HEK293T (cell line): Measurements from ENCODE around the gene POP4.

ENCODE experiments used
- CTCF ChIA-PET: fragments of 350-600 bp; formaldehyde crosslinking; extraction: SDS; loops from one replicate; lab custom pipeline; 2021; ENCODE audit warnings: antibody characterized with exemption, inconsistent platforms; lab: Yijun Ruan, JAX
- POLR2A ChIA-PET: fragments of 350-600 bp; formaldehyde crosslinking; extraction: SDS; loops from one replicate; lab custom pipeline; 2020; ENCODE audit warnings: antibody characterized with exemption, inconsistent platforms; lab: Yijun Ruan, JAX
- DNase-seq: peaks from one replicate; pipeline ENCODE4 v3.0.0; 2012; ENCODE audit warnings: mixed read lengths; ENCODE audit errors: extremely low spot score
- ARNT ChIP-seq: fragments of 450-650 bp; IDR thresholded peaks from 2 replicates; pipeline ENCODE4 v1.6.1; 2017; ENCODE audit warnings: mild to moderate bottlenecking
- BHLHE40 ChIP-seq: fragments of 450-650 bp; IDR thresholded peaks from 2 replicates; pipeline ENCODE4 v1.6.1; 2016; ENCODE audit warnings: mild to moderate bottlenecking, moderate library complexity, borderline replicate concordance
- CTBP1 ChIP-seq: fragments of 450-650 bp; IDR thresholded peaks from 2 replicates; pipeline ENCODE4 v1.6.1; 2016; ENCODE audit warnings: borderline replicate concordance
- ELF4 ChIP-seq: fragments of 450-650 bp; IDR thresholded peaks from 2 replicates; pipeline ENCODE4 v1.6.1; 2017; ENCODE audit warnings: antibody characterized with exemption
- FOXA1 ChIP-seq: fragments of 450-650 bp; IDR thresholded peaks from 2 replicates; pipeline ENCODE4 v1.6.1; 2016; ENCODE audit warnings: mild to moderate bottlenecking
- FOXK2 ChIP-seq: fragments of 450-650 bp; IDR thresholded peaks from 2 replicates; pipeline ENCODE4 v1.6.1; 2016; ENCODE audit warnings: mild to moderate bottlenecking
- FOXM1 ChIP-seq: fragments of 450-650 bp; IDR thresholded peaks from 2 replicates; pipeline ENCODE4 v1.6.1; 2017; ENCODE audit warnings: mild to moderate bottlenecking, borderline replicate concordance
- HDGF ChIP-seq: fragments of 450-650 bp; IDR thresholded peaks from 2 replicates; pipeline ENCODE4 v1.6.1; 2017; ENCODE audit warnings: antibody characterized with exemption, borderline replicate concordance
- L3MBTL2 ChIP-seq: fragments of 450-650 bp; conservative IDR thresholded peaks from 2 replicates; pipeline ENCODE4 v1.6.1; 2016; ENCODE audit warnings: mild to moderate bottlenecking
- LEF1 ChIP-seq: fragments of 450-650 bp; IDR thresholded peaks from 2 replicates; pipeline ENCODE4 v1.6.1; 2017; ENCODE audit warnings: mild to moderate bottlenecking, borderline replicate concordance
- NFRKB ChIP-seq: fragments of 450-650 bp; IDR thresholded peaks from 2 replicates; pipeline ENCODE4 v1.6.1; 2016; ENCODE audit warnings: mild to moderate bottlenecking, moderate library complexity
- SP1 ChIP-seq: fragments of 450-650 bp; IDR thresholded peaks from 2 replicates; pipeline ENCODE4 v1.6.1; 2017
- SUZ12 ChIP-seq: fragments of 450-650 bp; IDR thresholded peaks from 2 replicates; pipeline ENCODE4 v1.6.1; 2016; ENCODE audit warnings: mild to moderate bottlenecking
- TARDBP ChIP-seq: fragments of 450-650 bp; IDR thresholded peaks from 2 replicates; pipeline ENCODE4 v1.6.1; 2016
- ZNF384 ChIP-seq: fragments of 450-650 bp; IDR thresholded peaks from 2 replicates; pipeline ENCODE4 v1.6.1; 2016
- TF ChIP-seq, protein P1 (sequence below): fragments of 450-650 bp; IDR thresholded peaks from 2 replicates; pipeline ENCODE4 v1.6.1; 2016

POP4 gene

DNA sequence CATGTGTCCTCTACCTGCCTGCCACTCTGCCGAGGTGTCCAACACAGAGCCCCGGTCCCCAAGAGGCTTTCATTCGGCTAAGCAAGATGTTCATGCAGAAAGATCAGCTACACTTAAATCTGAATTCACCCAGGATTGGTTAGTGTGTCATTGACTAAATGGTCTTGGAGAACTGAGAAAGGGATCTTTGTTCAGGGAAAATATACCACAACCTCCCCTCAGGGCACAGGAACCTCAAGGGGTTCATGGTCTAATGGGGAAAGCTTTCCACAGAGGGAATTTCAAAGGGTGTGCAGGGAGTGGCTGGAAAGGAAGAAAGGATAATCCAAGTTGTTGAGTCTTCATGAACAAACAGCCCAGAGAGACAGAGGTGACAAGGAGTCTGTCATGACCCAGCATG lies 14.4 kb upstream of the POP4 start:
- DNase-seq: no peak
- no peak for TF ChIP-seq HDGF
- TF ChIP-seq, protein P1, sequence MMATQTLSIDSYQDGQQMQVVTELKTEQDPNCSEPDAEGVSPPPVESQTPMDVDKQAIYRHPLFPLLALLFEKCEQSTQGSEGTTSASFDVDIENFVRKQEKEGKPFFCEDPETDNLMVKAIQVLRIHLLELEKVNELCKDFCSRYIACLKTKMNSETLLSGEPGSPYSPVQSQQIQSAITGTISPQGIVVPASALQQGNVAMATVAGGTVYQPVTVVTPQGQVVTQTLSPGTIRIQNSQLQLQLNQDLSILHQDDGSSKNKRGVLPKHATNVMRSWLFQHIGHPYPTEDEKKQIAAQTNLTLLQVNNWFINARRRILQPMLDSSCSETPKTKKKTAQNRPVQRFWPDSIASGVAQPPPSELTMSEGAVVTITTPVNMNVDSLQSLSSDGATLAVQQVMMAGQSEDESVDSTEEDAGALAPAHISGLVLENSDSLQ: no peak
- no peak for TF ChIP-seq ELF4
- no peak for TF ChIP-seq NFRKB
- no peak for TF ChIP-seq FOXK2
- TF ChIP-seq ZNF384: no peak
- no peak for TF ChIP-seq FOXA1
- TF ChIP-seq TARDBP: no peak
- TF ChIP-seq FOXM1: no peak
- TF ChIP-seq SUZ12: no peak
- no peak for TF ChIP-seq ARNT
- TF ChIP-seq LEF1: no peak
- TF ChIP-seq BHLHE40: no peak
- TF ChIP-seq CTBP1: no peak
- no peak for TF ChIP-seq L3MBTL2
- TF ChIP-seq SP1: no peak
- CTCF ChIA-PET: no interaction called here
- POLR2A ChIA-PET: interaction anchor here (1.0 kb wide), 1 partner anchor 15 kb away, joined by 3 read pairs; the partner anchor contains the start of gene POP4

DNA sequence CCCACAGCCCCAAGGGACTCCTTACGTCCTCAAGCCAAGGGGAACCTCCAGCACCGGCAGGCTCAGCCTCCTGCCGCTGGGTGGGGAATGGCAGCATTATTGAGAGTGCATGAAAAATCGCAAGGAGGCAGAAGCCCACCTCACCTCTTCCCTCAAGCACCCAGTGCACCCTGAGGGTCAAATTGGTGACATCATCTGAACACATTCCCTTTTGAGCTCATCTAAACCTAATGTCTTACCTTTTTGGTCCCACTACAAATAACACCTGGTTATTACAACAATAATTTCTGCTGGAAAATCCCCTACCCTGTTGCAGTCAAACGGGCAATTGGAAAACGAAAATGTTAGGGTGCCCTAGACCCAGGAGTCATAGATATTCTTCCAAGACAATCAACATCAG lies 12.2 kb upstream of the POP4 start:
- TF ChIP-seq LEF1: no peak
- no peak for TF ChIP-seq FOXK2
- no peak for TF ChIP-seq FOXM1
- no peak for TF ChIP-seq HDGF
- no peak for TF ChIP-seq TARDBP
- TF ChIP-seq NFRKB: no peak
- CTCF ChIA-PET: no interaction called here
- POLR2A ChIA-PET: no interaction called here
- no peak for DNase-seq

DNA sequence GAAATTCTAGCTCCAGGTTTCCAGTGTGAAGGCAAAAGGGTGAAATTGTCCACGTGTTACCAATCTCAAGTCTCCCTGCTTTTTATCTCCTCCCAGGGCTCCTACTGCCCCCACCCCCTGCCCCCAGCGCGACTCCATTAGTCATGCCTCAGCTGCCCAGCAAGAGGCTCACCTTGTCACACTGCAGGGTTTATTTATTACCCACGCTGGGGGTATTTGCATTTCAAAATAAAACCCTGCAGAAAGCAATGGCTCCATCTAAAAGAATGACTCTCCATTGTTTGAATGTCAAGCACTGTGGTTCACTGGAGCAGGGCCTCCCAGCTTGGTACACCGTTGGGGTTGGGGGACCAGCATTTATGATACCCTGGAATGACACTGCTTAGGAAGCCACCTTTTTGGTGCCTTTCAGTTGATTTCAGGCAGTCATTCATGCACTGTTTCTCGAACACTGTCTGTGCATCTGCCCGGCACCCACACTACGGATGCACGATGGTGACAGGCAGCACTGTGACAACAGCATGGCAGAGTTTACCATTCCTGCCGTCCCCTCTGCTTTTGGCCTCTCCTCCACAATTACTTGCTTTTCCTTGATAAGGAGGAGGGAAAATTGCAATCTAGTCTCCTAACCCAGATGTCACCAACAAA lies 9.9 kb upstream of the POP4 start:
- DNase-seq: no peak
- TF ChIP-seq BHLHE40 (no peak), CTBP1 (no peak)
- TF ChIP-seq, protein P1: peak; percentile 75
- CTCF ChIA-PET: interaction anchor here (0.6 kb wide), 1 partner anchor 130 kb away, joined by 3 read pairs; no protein-coding TSS in a partner anchor
- POLR2A ChIA-PET: interaction anchor here (1.2 to 2.4 kb wide), 2 partner anchors 10 to 13 kb away, joined by 3 to 19 read pairs; partner anchors contain the start of gene POP4

DNA sequence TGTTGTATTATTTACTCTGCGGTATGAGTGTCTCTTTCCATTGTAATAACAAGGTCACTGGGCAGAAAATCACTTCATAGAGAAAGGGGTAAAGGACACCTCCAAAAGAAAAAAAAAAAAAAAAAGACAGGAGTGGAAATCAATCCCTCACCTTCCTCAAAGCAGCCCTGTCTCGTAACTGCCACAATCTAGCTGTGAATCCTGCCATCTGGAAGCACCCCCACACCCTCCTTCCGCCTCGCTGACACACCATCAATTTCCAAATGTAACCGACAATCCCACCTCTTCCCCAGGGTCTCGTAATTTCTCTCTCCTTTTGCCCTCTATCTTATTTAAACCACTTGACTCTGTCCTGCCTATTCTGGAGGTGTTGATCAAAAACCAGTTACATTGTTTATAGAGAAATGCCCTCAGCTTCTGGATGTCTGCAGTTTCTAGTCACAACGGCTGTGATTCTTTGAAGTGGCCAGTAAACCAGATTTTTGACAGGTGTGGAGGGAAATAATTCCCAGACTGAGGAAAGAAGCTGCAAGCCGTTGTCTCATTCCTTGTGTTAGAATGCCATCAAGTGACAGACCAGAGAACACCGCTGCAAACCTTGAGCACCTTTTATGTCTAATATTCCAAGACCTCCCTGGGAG lies 9.1 kb upstream of the POP4 start:
- ChIA-PET CTCF (interaction anchor here (0.7 to 1.1 kb wide), 2 partner anchors 312 to 363 kb away, joined by 3 read pairs; no protein-coding TSS in a partner anchor), POLR2A (interaction anchor here (2.4 kb wide), 1 partner anchor 9 kb away, joined by 19 read pairs; the partner anchor contains the start of gene POP4)
- DNase-seq: peak; percentile 45
- TF ChIP-seq FOXM1: no peak
- no peak for TF ChIP-seq LEF1
- TF ChIP-seq FOXK2: no peak
- no peak for TF ChIP-seq NFRKB
- TF ChIP-seq ARNT: no peak
- TF ChIP-seq FOXA1: no peak
- TF ChIP-seq BHLHE40: no peak

DNA sequence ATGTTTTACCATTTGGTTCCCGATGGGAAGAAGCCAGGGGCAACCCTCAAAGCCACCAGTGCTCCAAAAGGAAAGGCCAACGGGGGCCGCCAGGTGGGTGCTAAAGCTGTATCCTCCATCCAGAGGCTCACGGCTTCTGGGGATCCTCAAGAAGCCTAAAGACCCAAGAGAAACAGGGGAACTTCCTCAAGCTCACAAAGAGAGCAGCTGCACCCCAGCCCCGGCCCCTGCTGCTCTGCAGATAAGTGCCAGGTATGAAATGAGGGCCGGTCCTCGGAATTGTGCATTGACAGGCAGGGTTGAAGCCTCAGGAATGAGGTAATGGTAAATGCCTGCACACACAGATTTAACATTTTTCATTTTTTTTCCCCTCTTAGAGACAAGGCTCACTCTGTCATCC lies 8.0 kb upstream of the POP4 start:
- TF ChIP-seq TARDBP (no peak), ZNF384 (no peak), LEF1 (no peak), L3MBTL2 (no peak), SP1 (no peak), NFRKB (no peak), BHLHE40 (no peak), HDGF (no peak), FOXK2 (no peak), ELF4 (no peak), FOXA1 (no peak), CTBP1 (no peak), FOXM1 (no peak), SUZ12 (no peak), ARNT (no peak)
- TF ChIP-seq, protein P1: no peak
- DNase-seq: no peak
- ChIA-PET CTCF (no interaction called here), POLR2A (no interaction called here)

DNA sequence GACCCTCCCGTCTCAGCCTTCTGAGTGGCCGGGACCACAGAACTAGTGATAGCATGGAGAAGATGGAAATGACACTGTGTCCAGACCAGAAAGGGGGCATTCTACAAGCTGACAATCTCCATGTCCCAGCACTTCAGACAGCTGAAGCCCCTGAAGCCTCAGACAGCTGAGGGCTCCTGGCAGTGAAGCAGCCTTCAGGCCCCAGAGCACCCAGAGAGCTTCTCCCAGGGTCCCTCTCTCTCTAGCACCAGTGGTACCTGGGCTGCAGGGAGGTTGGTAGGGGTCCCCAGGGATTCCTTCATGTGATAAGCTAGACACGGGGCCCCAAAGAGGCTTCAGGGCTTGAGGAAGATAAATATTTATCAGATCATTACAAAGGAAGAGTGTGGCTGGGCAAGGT lies 7.6 kb upstream of the POP4 start:
- POLR2A ChIA-PET: interaction anchor here (1.0 kb wide), 1 partner anchor 164 kb away, joined by 3 read pairs; no protein-coding TSS in a partner anchor

More for the DNA sequence above, 7.6 kb upstream of the POP4 start:
- TF ChIP-seq NFRKB: no peak
- no peak for TF ChIP-seq ELF4
- TF ChIP-seq, protein P1: no peak
- no peak for TF ChIP-seq LEF1
- TF ChIP-seq HDGF: no peak
- no peak for TF ChIP-seq SP1
- TF ChIP-seq ARNT: no peak
- no peak for TF ChIP-seq ZNF384
- TF ChIP-seq L3MBTL2: no peak
- no peak for TF ChIP-seq FOXK2
- TF ChIP-seq FOXM1: no peak
- no peak for TF ChIP-seq CTBP1
- no peak for TF ChIP-seq SUZ12
- TF ChIP-seq BHLHE40: no peak
- TF ChIP-seq FOXA1: no peak
- TF ChIP-seq TARDBP: no peak
- DNase-seq: no peak
- CTCF ChIA-PET: no interaction called here
